GM12878 (cell line): ENCODE results near the gene UBR2. TPM values are rescaled to one million over a fixed set of nuclear protein-coding genes. Genes with fewer than 3 reads are reported as not detected.

Experiments
- ATAC-seq: fragments of 200-7000 bp; cut with Tn5 transposase; 3 replicates; pipeline ENCODE4 v1.9.1; 2020; ENCODE audit warnings: mild to moderate bottlenecking, moderate library complexity
- BruUV-seq: library from RNA; stranded (reverse); fragments of 400-500 nt; replicated peaks from 2 replicates; lab custom pipeline; 2021; lab: Mats Ljungman, UMichigan
- CTCF ChIA-PET: fragments of 300-600 bp; sonication (Branson Sonifier 250); formaldehyde crosslinking; extraction: SDS; loops from one replicate; lab custom pipeline; 2021; ENCODE audit warnings: inconsistent platforms; lab: Yijun Ruan, JAX
- POLR2A ChIA-PET: fragments of 350-600 bp; formaldehyde crosslinking; extraction: SDS; loops from one replicate; lab custom pipeline; 2021; ENCODE audit warnings: inconsistent platforms; lab: Charles Lee
- RAD21 ChIA-PET: fragments of 300-600 bp; sonication (Branson Sonifier 250); formaldehyde crosslinking; loops from one replicate; lab custom pipeline; 2023; ENCODE audit warnings: antibody characterized with exemption; ENCODE audit not compliant: unreplicated experiment; lab: Charles Lee
- SMC1A ChIA-PET: fragments of 300-600 bp; sonication (Branson Sonifier 250); formaldehyde crosslinking; loops from one replicate; lab custom pipeline; 2023; ENCODE audit not compliant: unreplicated experiment, uncharacterized antibody; lab: Charles Lee
- DNase-seq: peaks from one replicate; pipeline ENCODE4 v3.0.0-alpha.2; 2011; ENCODE audit warnings: low read depth, low spot score
- FAIRE-seq: peaks from 3 replicates; lab custom pipeline; 2011; peaks lifted over from hg19 to GRCh38; lab: Jason Lieb, UNC
- H2AFZ ChIP-seq: 2 replicates; pipeline ENCODE4 v1.6.0; 2011; ENCODE audit warnings: low read depth, low read length, control low read depth; ENCODE audit not compliant: control insufficient read depth
- H3K27ac ChIP-seq: 2 replicates; pipeline ENCODE4 v1.5.1; 2011; ENCODE audit warnings: control low read depth; ENCODE audit not compliant: control insufficient read depth, insufficient read depth
- H3K27me3 ChIP-seq, 2 experiments: replicated peaks in 1 of 2; 2 replicates each; pipeline versions ENCODE4 v1.6.0 to v1.6.1; 2011; ENCODE audit warnings: low read length in 1 of 2; ENCODE audit not compliant: control insufficient read depth in 2 of 2, insufficient read depth in 2 of 2
- H3K36me3 ChIP-seq, 2 experiments: 2 replicates each; pipeline ENCODE4 v1.5.1; 2011; ENCODE audit warnings: low read length in 1 of 2; ENCODE audit not compliant: control insufficient read depth in 2 of 2, insufficient read depth in 2 of 2
- H3K4me1 ChIP-seq: 2 replicates; pipeline ENCODE4 v1.6.1; 2011; ENCODE audit warnings: mild to moderate bottlenecking, low read length, moderate library complexity, mixed read lengths; ENCODE audit not compliant: control insufficient read depth, insufficient read depth
- H3K4me2 ChIP-seq: 2 replicates; pipeline ENCODE4 v1.6.0; 2011; ENCODE audit warnings: control low read depth; ENCODE audit not compliant: control insufficient read depth, insufficient read depth
- H3K4me3 ChIP-seq: fragments of 200-600 bp; sonication (generic); 2 replicates; pipeline ENCODE4 v1.5.1; 2016
- H3K79me2 ChIP-seq: 2 replicates; pipeline ENCODE4 v1.6.0; 2011; ENCODE audit warnings: low read length; ENCODE audit not compliant: control insufficient read depth, insufficient read depth
- H3K9ac ChIP-seq: 2 replicates; pipeline ENCODE4 v1.8.0; 2011; ENCODE audit warnings: low read length, control low read depth, mixed read lengths; ENCODE audit not compliant: control insufficient read depth, insufficient read depth
- H3K9me3 ChIP-seq: replicated peaks from 3 replicates; pipeline ENCODE4 v1.5.1; 2011; ENCODE audit warnings: mild to moderate bottlenecking, low read length; ENCODE audit not compliant: control insufficient read depth, insufficient read depth
- H4K20me1 ChIP-seq: 2 replicates; pipeline ENCODE4 v1.6.0; 2011; ENCODE audit not compliant: control insufficient read depth, insufficient read depth
- FOS ChIP-seq: IDR thresholded peaks from 3 replicates; pipeline ENCODE4 v1.6.1; 2011; ENCODE audit warnings: borderline replicate concordance; ENCODE audit not compliant: insufficient read length; ENCODE audit errors: extremely low read depth
- JUNB ChIP-seq: IDR thresholded peaks from 2 replicates; pipeline ENCODE4 v1.6.1; 2016; ENCODE audit warnings: antibody characterized with exemption, mild to moderate bottlenecking
- MEF2B ChIP-seq: fragments of 450-650 bp; IDR thresholded peaks from 2 replicates; pipeline ENCODE4 v1.6.1; 2018; ENCODE audit warnings: mild to moderate bottlenecking, moderate library complexity; ENCODE audit not compliant: partially characterized antibody, poor library complexity, severe bottlenecking
- NFYB ChIP-seq: IDR thresholded peaks from 2 replicates; pipeline ENCODE4 v1.6.1; 2011; ENCODE audit warnings: low read depth, mild to moderate bottlenecking, low read length, improper control_type of control experiment, moderate library complexity; ENCODE audit not compliant: insufficient read depth
- NKRF ChIP-seq: fragments of 450-650 bp; conservative IDR thresholded peaks from 2 replicates; pipeline ENCODE4 v1.6.1; 2017; ENCODE audit warnings: mild to moderate bottlenecking, moderate library complexity
- POLR2A ChIP-seq: IDR thresholded peaks from 2 replicates; pipeline ENCODE4 v1.6.1; 2011; ENCODE audit warnings: low read depth, mild to moderate bottlenecking, low read length
- POLR2AphosphoS2 ChIP-seq: IDR thresholded peaks from 2 replicates; pipeline ENCODE4 v1.6.1; 2011; ENCODE audit warnings: low read depth, mild to moderate bottlenecking, low read length, improper control_type of control experiment, moderate library complexity
- POU2F2 ChIP-seq: IDR thresholded peaks from 3 replicates; pipeline ENCODE4 v1.6.1; 2011; ENCODE audit warnings: low read depth, mild to moderate bottlenecking, low read length, borderline replicate concordance
- RAD51 ChIP-seq: fragments of 450-650 bp; IDR thresholded peaks from 2 replicates; pipeline ENCODE4 v1.6.1; 2016; ENCODE audit warnings: moderate library complexity, mild to moderate bottlenecking, inconsistent platforms
- REST ChIP-seq: IDR thresholded peaks from 2 replicates; pipeline ENCODE4 v1.6.1; 2012; ENCODE audit warnings: mild to moderate bottlenecking, low read depth, low read length
- WGBS: methylation state at CpG from one replicate; pipeline ENCODE4 v1.1.6; 2016; ENCODE audit warnings: low lambda C conversion rate; ENCODE audit not compliant: insufficient replicate concordance, insufficient coverage; ENCODE audit errors: missing lambda C conversion rate; 5-methylcytosine and 5-hydroxymethylcytosine counted together
- in situ Hi-C: fragments of 300-500 bp; cut with MboI; formaldehyde crosslinking; loops from 9 replicates; pipeline ENCODE4 v1.14.3; 2018; ENCODE audit warnings: mixed read lengths
- intact Hi-C: fragments of 100-400 bp; cut with micrococcal nuclease; formaldehyde crosslinking; loops from one replicate; pipeline ENCODE4 v1.14.2; 2022; ENCODE audit not compliant: unreplicated experiment
- polyA plus RNA-seq, 11 experiments: library from polyadenylated mRNA; depleted of rRNA in 4 of 11; unstranded in 6 of 11; stranded (reverse) in 5 of 11; fragments of >200 nt; fragmentation: Nextera tagmentation in 4 of 11; fragmentation: Illumina TruSeq in 1 of 11; extraction: Ambion mirVana in 4 of 11; extraction: Trizol in 1 of 11; gene quantifications; 1 replicate in 1 of 11; 2 replicates in 10 of 11; pipeline versions ENCODE4 v1.2.1 to v1.2.3, GENCODE V29; 2011 to 2016; ENCODE audit warnings: inconsistent platforms in 2 of 11, missing spikeins in 2 of 11, low read depth in 1 of 11
- total RNA-seq, 4 experiments: library from RNA; depleted of rRNA in 3 of 4; stranded (reverse); fragments of >200 nt in 3 of 4; fragmentation: Illumina TruSeq in 1 of 4; extraction: Trizol in 1 of 4; gene quantifications; 2 replicates each; pipeline versions ENCODE4 v1.2.1 to v1.2.3, GENCODE V29; 2013 to 2021

The UBR2 gene
- total and polyA plus RNA-seq, 10 of the 15 experiments (the other 5 are each of a cell fraction or from before 2014, with no cell fraction given) = 2.3 to 18.4 (median 9.6) TPM

- no peak overlapping the region for H3K4me2 ChIP-seq
- no peaks in the 10 kb centered on the region for H3K27me3 ChIP-seq
- no TSS peak for BruUV-seq
- in situ Hi-C loops (no loop called here), intact Hi-C loops (no loop called here)
- H3K27ac ChIP-seq = no peak overlapping the region
- no peaks in the 10 kb centered on the region; the same call in 2 of the 3 replicates for H3K9me3 ChIP-seq
- SMC1A ChIA-PET = interaction anchor here (1.1 to 1.7 kb wide), 3 partner anchors 9 to 166 kb away, joined by 3 to 6 read pairs (median 4); no protein-coding TSS in a partner anchor
- ATAC-seq = peak; percentile 84
- no peak for DNase-seq
- RAD21 ChIA-PET = interaction anchor here (0.9 to 1.2 kb wide), 2 partner anchors 9 to 114 kb away, joined by 3 read pairs; no protein-coding TSS in a partner anchor
- no peaks in the 10 kb centered on the region for H3K4me1 ChIP-seq
- CTCF ChIA-PET = interaction anchor here (0.6 to 6.1 kb wide), 4 partner anchors 8 to 170 kb away, joined by 3 to 51 read pairs (median 8); partner anchors contain the start of gene UBR2
- H3K4me3 ChIP-seq = no peak overlapping the region
- H2AFZ ChIP-seq = no peak overlapping the region; the same call in 1 of the 2 replicates
- no peaks in the 10 kb centered on the region for H3K79me2 ChIP-seq
- H3K9ac ChIP-seq = no peak overlapping the region
- FAIRE-seq = no peak
- no peaks in the 10 kb centered on the region for H4K20me1 ChIP-seq
- POLR2A ChIA-PET = interaction anchor here (0.5 to 1.2 kb wide), 3 partner anchors 26 to 312 kb away, joined by 3 to 4 read pairs (median 3); no protein-coding TSS in a partner anchor
- no peak for TF ChIP-seq RAD51
- TF ChIP-seq NKRF = no peak
- TF ChIP-seq REST = no peak
- no peak for TF ChIP-seq FOS
- TF ChIP-seq POU2F2 = peak; percentile 20; the same call in 1 of the 3 replicates
- TF ChIP-seq MEF2B = no peak
- TF ChIP-seq POLR2A = no peak
- TF ChIP-seq POLR2AphosphoS2 = no peak
- TF ChIP-seq NFYB = peak; percentile 34; the same call in 1 of the 2 replicates
- TF ChIP-seq JUNB = no peak
- no peaks in the 10 kb centered on the region for H3K36me3 ChIP-seq
- 57% methylated on average over 4 of the region's 4 CpGs for WGBS
Observed at GRCh38 chr6:42555477-42556457, 8.1 kb upstream of the UBR2 start.
